PC-9 (cell line): ENCODE results near the gene AMPD2. TPM values are rescaled to one million over a fixed set of nuclear protein-coding genes. Genes with fewer than 3 reads are reported as not detected.

Source experiments
- BruUV-seq: library from RNA; stranded (reverse); fragments of 400-500 nt; replicated peaks from 2 replicates; lab custom pipeline; 2021; lab: Mats Ljungman, UMichigan
- CTCF ChIA-PET: fragments of 300-600 bp; sonication (Branson Sonifier 250); formaldehyde crosslinking; loops from one replicate; lab custom pipeline; 2022; ENCODE audit warnings: antibody characterized with exemption; lab: Charles Lee
- POLR2A ChIA-PET: fragments of 300-600 bp; sonication (Branson Sonifier 250); formaldehyde crosslinking; loops from one replicate; lab custom pipeline; 2022; ENCODE audit warnings: antibody characterized with exemption; ENCODE audit not compliant: unreplicated experiment; lab: Charles Lee
- DNase-seq, 2 experiments: peaks; one replicate each; pipeline versions ENCODE4 v3.0.0 to v3.0.0-alpha.2; 2015 to 2022; ENCODE audit warnings: mixed read lengths in 1 of 2
- H2AFZ ChIP-seq: fragments of 200-600 bp; sonication (generic); 2 replicates; pipeline ENCODE4 v1.8.1; 2017; ENCODE audit warnings: antibody characterized with exemption
- H3F3A ChIP-seq: fragments of 200-600 bp; sonication (generic); 2 replicates; pipeline ENCODE4 v1.8.1; 2017; ENCODE audit warnings: antibody characterized with exemption, mild to moderate bottlenecking, low read depth; ENCODE audit not compliant: insufficient read depth
- H3K27ac ChIP-seq: fragments of 200-600 bp; sonication (generic); 2 replicates; pipeline ENCODE4 v1.6.1; 2016; ENCODE audit warnings: mixed run types
- H3K27me3 ChIP-seq: fragments of 200-600 bp; sonication (generic); 2 replicates; pipeline ENCODE4 v1.6.1; 2016; ENCODE audit warnings: low read depth, mixed run types; ENCODE audit not compliant: insufficient read depth
- H3K36me3 ChIP-seq: fragments of 200-600 bp; sonication (generic); 2 replicates; pipeline ENCODE4 v1.6.1; 2016; ENCODE audit warnings: low read depth, mixed run types
- H3K4me1 ChIP-seq: fragments of 200-600 bp; sonication (generic); replicated peaks from 2 replicates; pipeline ENCODE4 v1.6.1; 2016; ENCODE audit warnings: mixed run types; ENCODE audit not compliant: insufficient read depth
- H3K4me2 ChIP-seq: fragments of 200-600 bp; sonication (generic); 2 replicates; pipeline ENCODE4 v1.6.1; 2017; ENCODE audit warnings: mixed run types
- H3K4me3 ChIP-seq: fragments of 200-600 bp; sonication (generic); 2 replicates; pipeline ENCODE4 v1.6.1; 2016; ENCODE audit warnings: mixed run types
- H3K79me2 ChIP-seq: fragments of 200-600 bp; sonication (generic); 2 replicates; pipeline ENCODE4 v1.6.1; 2017; ENCODE audit warnings: low read depth, mixed run types
- H3K9me2 ChIP-seq: fragments of 200-600 bp; sonication (generic); 2 replicates; pipeline ENCODE4 v1.8.1; 2017; ENCODE audit warnings: mild to moderate bottlenecking; ENCODE audit not compliant: insufficient read depth
- H3K9me3 ChIP-seq: fragments of 200-600 bp; sonication (generic); 2 replicates; pipeline ENCODE4 v1.8.1; 2016; ENCODE audit warnings: low read depth; ENCODE audit not compliant: insufficient read depth
- H4K20me1 ChIP-seq: fragments of 200-600 bp; sonication (generic); 2 replicates; pipeline ENCODE4 v1.8.1; 2017; ENCODE audit not compliant: insufficient read depth
- CTCF ChIP-seq: fragments of 200-600 bp; sonication (generic); conservative IDR thresholded peaks from 2 replicates; pipeline ENCODE4 v1.6.1; 2017; ENCODE audit warnings: mixed run types, antibody characterized with exemption, mild to moderate bottlenecking, moderate library complexity
- EZH2 ChIP-seq: fragments of 200-600 bp; sonication (generic); IDR thresholded peaks from 2 replicates; pipeline ENCODE4 v1.8.0; 2017; ENCODE audit warnings: antibody characterized with exemption, low read depth
- intact Hi-C: fragments of 100-400 bp; cut with micrococcal nuclease; formaldehyde crosslinking; loops from one replicate; pipeline ENCODE4 v1.10.0; 2022; ENCODE audit not compliant: unreplicated experiment
- total RNA-seq: library from RNA; stranded (reverse); gene quantifications from 2 replicates; pipeline ENCODE4 v1.2.3, GENCODE V29; 2021

The AMPD2 gene
- total RNA-seq, 1 experiment from 2014 or later, result 66.7 TPM

GRCh38 chr1:109578947-109579443 is 40.6 kb upstream of the AMPD2 start:
- no TSS peak for BruUV-seq
- peaks cover 57% of the 10 kb centered on the region for H3K36me3 ChIP-seq
- TF ChIP-seq CTCF (no peak), EZH2 (no peak)
- ChIA-PET POLR2A (interaction anchor here (0.6 kb wide), 2 partner anchors 30 to 175 kb away, joined by 3 to 7 read pairs; partner anchors contain the start of gene GNAI3), CTCF (no interaction called here)
- H3K4me2 ChIP-seq, result no peak overlapping the region
- no peak overlapping the region for H3K27ac ChIP-seq
- H3K27me3 ChIP-seq, result no peaks in the 10 kb centered on the region
- H3K9me2 ChIP-seq, result no peaks in the 10 kb centered on the region
- no peak overlapping the region for H3K4me3 ChIP-seq
- no peak overlapping the region for H2AFZ ChIP-seq
- H3K9me3 ChIP-seq, result no peaks in the 10 kb centered on the region
- peaks cover 31% of the 10 kb centered on the region for H3K79me2 ChIP-seq
- intact Hi-C loops, result no loop called here
- H4K20me1 ChIP-seq, result peaks cover 5% of the 10 kb centered on the region; the same call in 1 of the 2 replicates
- DNase-seq, result no peak
- H3K4me1 ChIP-seq, result no peaks in the 10 kb centered on the region
- H3F3A ChIP-seq, result peaks cover 13% of the 10 kb centered on the region

GRCh38 chr1:109579491-109579890 is 40.1 kb upstream of the AMPD2 start:
- TF ChIP-seq EZH2 (no peak), CTCF (no peak)
- Histone ChIP-seq H3K36me3 (peaks cover 59% of the 10 kb centered on the region), H3K4me3 (no peak overlapping the region), H3K9me3 (no peaks in the 10 kb centered on the region), H3K9me2 (no peaks in the 10 kb centered on the region), H3F3A (peaks cover 8% of the 10 kb centered on the region), H2AFZ (no peak overlapping the region), H3K79me2 (peaks cover 28% of the 10 kb centered on the region; the same call in 1 of the 2 replicates), H3K4me1 (no peaks in the 10 kb centered on the region), H4K20me1 (peaks cover 5% of the 10 kb centered on the region; the same call in 1 of the 2 replicates), H3K27ac (no peak overlapping the region), H3K4me2 (no peak overlapping the region), H3K27me3 (no peaks in the 10 kb centered on the region)
- BruUV-seq, result no TSS peak
- DNase-seq, result no peak
- intact Hi-C loops, result no loop called here
- ChIA-PET CTCF (no interaction called here), POLR2A (interaction anchor here (0.6 kb wide), 1 partner anchor 31 kb away, joined by 7 read pairs; the partner anchor contains the start of gene GNAI3)

GRCh38 chr1:109582021-109582420 is 37.6 kb upstream of the AMPD2 start:
- no peak overlapping the region for H2AFZ ChIP-seq
- peaks cover 10% of the 10 kb centered on the region for H3K79me2 ChIP-seq
- no peaks in the 10 kb centered on the region for H3K27me3 ChIP-seq
- peaks cover 71% of the 10 kb centered on the region for H3K36me3 ChIP-seq
- no peaks in the 10 kb centered on the region for H3K9me3 ChIP-seq
- DNase-seq, result no peak
- TF ChIP-seq EZH2 (no peak), CTCF (no peak)
- H3K4me1 ChIP-seq, result no peaks in the 10 kb centered on the region
- H3F3A ChIP-seq, result peaks cover 11% of the 10 kb centered on the region
- H3K4me3 ChIP-seq, result no peak overlapping the region
- no TSS peak for BruUV-seq
- CTCF ChIA-PET, result no interaction called here
- POLR2A ChIA-PET, result no interaction called here
- intact Hi-C loops, result no loop called here
- H3K9me2 ChIP-seq, result no peaks in the 10 kb centered on the region
- no peaks in the 10 kb centered on the region for H4K20me1 ChIP-seq
- H3K4me2 ChIP-seq, result no peak overlapping the region
- no peak overlapping the region for H3K27ac ChIP-seq
